K562 (cell line): ENCODE results near the gene JAM2. TPM values are rescaled to one million over a fixed set of nuclear protein-coding genes. Genes with fewer than 3 reads are reported as not detected.

Experiments
- ATAC-seq: fragments of 200-7000 bp; cut with Tn5 transposase; 3 replicates; pipeline ENCODE4 v1.9.1; 2020; ENCODE audit warnings: moderate library complexity
- BruUV-seq: library from RNA; stranded (reverse); fragments of 400-500 nt; replicated peaks from 2 replicates; lab custom pipeline; 2021; lab: Mats Ljungman, UMichigan
- CTCF ChIA-PET: fragments of 300-600 bp; formaldehyde crosslinking; extraction: SDS; loops from one replicate; lab custom pipeline; 2021; ENCODE audit warnings: low intra/inter-chr PET ratio; lab: Yijun Ruan, JAX
- POLR2A ChIA-PET: fragments of 300-600, 350-650 bp; sonication (Branson Sonifier 250); formaldehyde crosslinking; extraction: SDS; loops from one replicate; lab custom pipeline; 2021; ENCODE audit warnings: antibody characterized with exemption, inconsistent platforms; lab: Yijun Ruan, JAX
- DNase-seq, 4 experiments: peaks; one replicate each; pipeline versions ENCODE4 v3.0.0 to v3.0.0-alpha.2; 2011 to 2018; ENCODE audit warnings: low spot score in 3 of 4, mixed read lengths in 3 of 4; ENCODE audit errors: extremely low read depth in 1 of 4
- FAIRE-seq: peaks from 2 replicates; lab custom pipeline; 2011; peaks lifted over from hg19 to GRCh38; lab: Jason Lieb, UNC
- H2AFZ ChIP-seq: 2 replicates; pipeline ENCODE4 v1.6.0; 2011; ENCODE audit warnings: low read depth, low read length, control low read depth, inconsistent platforms
- H3K27ac ChIP-seq: fragments of 200-600 bp; 3 replicates; pipeline ENCODE4 v1.8.0; 2011; ENCODE audit warnings: low read depth, mild to moderate bottlenecking, control low read depth, inconsistent platforms, low read length, moderate library complexity, mixed read lengths; ENCODE audit errors: extremely low read depth
- H3K27me3 ChIP-seq, 2 experiments: fragments of 300-600 bp in 1 of 2; 2 replicates in 1 of 2; 3 replicates in 1 of 2; pipeline versions ENCODE4 v1.6.0 to v1.8.0; 2011; ENCODE audit warnings: inconsistent platforms in 2 of 2, low read length in 2 of 2, mild to moderate bottlenecking in 1 of 2, mixed read lengths in 1 of 2, moderate library complexity in 1 of 2; ENCODE audit not compliant: control insufficient read depth in 2 of 2, insufficient read depth in 2 of 2
- H3K36me3 ChIP-seq: fragments of 300-600 bp; 3 replicates; pipeline ENCODE4 v1.8.0; 2011; ENCODE audit warnings: mild to moderate bottlenecking, low read length, inconsistent platforms; ENCODE audit not compliant: control insufficient read depth, insufficient read depth
- H3K4me1 ChIP-seq, 2 experiments: fragments of 200-600 bp in 1 of 2; replicated peaks in 1 of 2; 2 replicates in 1 of 2; 3 replicates in 1 of 2; pipeline versions ENCODE4 v1.5.1 to v1.8.0; 2011; ENCODE audit warnings: inconsistent platforms in 2 of 2, low read length in 2 of 2, mild to moderate bottlenecking in 1 of 2, mixed read lengths in 1 of 2, moderate library complexity in 1 of 2; ENCODE audit not compliant: control insufficient read depth in 2 of 2, insufficient read depth in 2 of 2
- H3K4me2 ChIP-seq: 2 replicates; pipeline ENCODE4 v1.6.1; 2011; ENCODE audit warnings: low read length, control low read depth, inconsistent platforms, mixed read lengths; ENCODE audit not compliant: insufficient read depth
- H3K4me3 ChIP-seq: fragments of 200-600 bp; sonication (generic), shearing (Covaris generic); 2 replicates; pipeline ENCODE4 v1.5.1; 2016; ENCODE audit warnings: control low read depth, inconsistent platforms
- H3K79me2 ChIP-seq: fragments of 200-600 bp; 3 replicates; pipeline ENCODE4 v1.8.0; 2011; ENCODE audit warnings: low read length, inconsistent platforms; ENCODE audit not compliant: control insufficient read depth, insufficient read depth
- H3K9ac ChIP-seq, 2 experiments: 2 replicates each; pipeline versions ENCODE4 v1.6.0 to v1.6.1; 2011; ENCODE audit warnings: low read depth in 2 of 2, low read length in 2 of 2, control low read depth in 1 of 2, inconsistent platforms in 1 of 2, mild to moderate bottlenecking in 1 of 2, mixed read lengths in 1 of 2; ENCODE audit not compliant: insufficient read depth in 1 of 2
- H3K9me1 ChIP-seq: one replicate; pipeline ENCODE4 v1.6.0; 2011; ENCODE audit warnings: inconsistent platforms, mild to moderate bottlenecking, low read length, moderate library complexity; ENCODE audit not compliant: control insufficient read depth, insufficient read depth
- H3K9me3 ChIP-seq: replicated peaks from 2 replicates; pipeline ENCODE4 v1.5.1; 2011; ENCODE audit warnings: low read depth, low read length, inconsistent platforms; ENCODE audit not compliant: control insufficient read depth, insufficient read depth
- H4K20me1 ChIP-seq: replicated peaks from 2 replicates; pipeline ENCODE4 v1.6.1; 2011; ENCODE audit warnings: low read length, inconsistent platforms, mixed read lengths; ENCODE audit not compliant: control insufficient read depth, insufficient read depth
- DDX20 ChIP-seq: fragments of 450-650 bp; IDR thresholded peaks from 2 replicates; pipeline ENCODE4 v1.6.1; 2016; ENCODE audit warnings: missing genetic modification characterization, low read depth, mild to moderate bottlenecking, missing compliant biosample characterization, moderate library complexity
- E2F1 ChIP-seq: sonication (generic); formaldehyde crosslinking; IDR thresholded peaks from 2 replicates; pipeline ENCODE4 v1.8.1; 2023; ENCODE audit warnings: mild to moderate bottlenecking, missing genetic modification reagents, moderate library complexity
- E2F3 ChIP-seq: fragments of 250-450 bp; sonication (Bioruptor Pico); IDR thresholded peaks from 2 replicates; pipeline ENCODE4 v1.4.0; 2020; ENCODE audit warnings: mild to moderate bottlenecking
- EP300 ChIP-seq: IDR thresholded peaks from 2 replicates; pipeline ENCODE4 v1.6.1; 2012; ENCODE audit warnings: low read length, improper control_type of control experiment
- FOXJ3 ChIP-seq: sonication (generic); formaldehyde crosslinking; IDR thresholded peaks from 2 replicates; pipeline ENCODE4 v1.4.0; 2020; ENCODE audit warnings: mild to moderate bottlenecking, missing genetic modification reagents
- HBP1 ChIP-seq: fragments of 450-650 bp; formaldehyde crosslinking; IDR thresholded peaks from 2 replicates; pipeline ENCODE4 v1.4.0; 2022; ENCODE audit warnings: missing genetic modification characterization
- MAFG ChIP-seq: fragments of 450-650 bp; conservative IDR thresholded peaks from 2 replicates; pipeline ENCODE4 v1.6.1; 2016; ENCODE audit warnings: missing genetic modification characterization, missing compliant biosample characterization
- NFYB ChIP-seq: IDR thresholded peaks from 2 replicates; pipeline ENCODE4 v1.6.1; 2011; ENCODE audit warnings: mild to moderate bottlenecking, moderate library complexity; ENCODE audit not compliant: insufficient read length; ENCODE audit errors: extremely low read depth
- PHB ChIP-seq: fragments of 250-450 bp; sonication (Bioruptor Pico); IDR thresholded peaks from 2 replicates; pipeline ENCODE4 v1.5.0; 2021
- RCOR1 ChIP-seq, 2 experiments: IDR thresholded peaks; 2 replicates each; pipeline ENCODE4 v1.6.1; 2012; ENCODE audit warnings: low read depth in 2 of 2, low read length in 2 of 2, borderline replicate concordance in 1 of 2, improper control_type of control experiment in 1 of 2
- SNRNP70 ChIP-seq: fragments of 200-400 bp; formaldehyde crosslinking; optimal IDR thresholded peaks from 2 replicates; pipeline ENCODE3; 2017; ENCODE audit warnings: low read depth, low read length
- TSHZ1 ChIP-seq: fragments of 250-450 bp; sonication (Bioruptor Pico); IDR thresholded peaks from 2 replicates; pipeline ENCODE4 v1.4.0; 2020; ENCODE audit warnings: mild to moderate bottlenecking, moderate library complexity
- YBX1 ChIP-seq: fragments of 450-650 bp; IDR thresholded peaks from 2 replicates; pipeline ENCODE4 v1.7.1; 2016; ENCODE audit warnings: mild to moderate bottlenecking
- ZNF3 ChIP-seq: fragments of 250-450 bp; sonication (Bioruptor Pico); IDR thresholded peaks from 2 replicates; pipeline ENCODE4 v1.5.0; 2021; ENCODE audit warnings: mild to moderate bottlenecking, moderate library complexity
- ZNF41 ChIP-seq: fragments of 250-450 bp; sonication (Bioruptor Pico); conservative IDR thresholded peaks from 2 replicates; pipeline ENCODE4 v1.4.0; 2020; ENCODE audit warnings: mild to moderate bottlenecking
- WGBS: fragments of 100-300 bp; shearing (Covaris generic); methylation state at CpG from one replicate; pipeline ENCODE4 v1.1.6; 2016; ENCODE audit warnings: low coverage, mixed read lengths; ENCODE audit not compliant: insufficient coverage; ENCODE audit errors: missing lambda C conversion rate; 5-methylcytosine and 5-hydroxymethylcytosine counted together
- in situ Hi-C: fragments of 300-500 bp; cut with MboI; formaldehyde crosslinking; loops from 4 replicates; pipeline ENCODE4 v1.15.0; 2018; ENCODE audit warnings: inconsistent platforms, mixed read lengths
- intact Hi-C: fragments of 100-400 bp; cut with micrococcal nuclease; formaldehyde crosslinking; loops from 2 replicates; pipeline ENCODE4 v1.14.2; 2022
- polyA plus RNA-seq, 8 experiments: library from polyadenylated mRNA; depleted of rRNA in 4 of 8; stranded (reverse) in 5 of 8; unstranded in 3 of 8; fragments of >200 nt; fragmentation: Nextera tagmentation in 2 of 8; fragmentation: Illumina TruSeq in 1 of 8; extraction: Ambion mirVana in 2 of 8; extraction: Trizol in 1 of 8; gene quantifications; 2 replicates each; pipeline versions ENCODE4 v1.2.1 to v1.2.3, GENCODE V29; 2011 to 2014; ENCODE audit warnings: inconsistent platforms in 1 of 8, missing spikeins in 1 of 8
- total RNA-seq, 7 experiments: library from RNA; depleted of rRNA in 6 of 7; stranded (reverse); fragments of >200 nt in 6 of 7; fragmentation: Illumina TruSeq in 2 of 7; extraction: Trizol in 2 of 7; gene quantifications; 2 replicates each; pipeline versions ENCODE4 v1.2.1 to v1.2.3, GENCODE V29; 2011 to 2021; ENCODE audit warnings: low replicate concordance in 1 of 7

JAM2 gene
- total and polyA plus RNA-seq, 9 of the 15 experiments (the other 6 are each of a cell fraction or from before 2014, with no cell fraction given) = 0.03 to 0.08 (median 0.07) TPM; not detected in 6

- no peaks in the 10 kb centered on the region for H3K79me2 ChIP-seq
- no peak overlapping the region for H3K27ac ChIP-seq
- intact Hi-C loops (no loop called here), in situ Hi-C loops (no loop called here)
- H3K36me3 ChIP-seq = peaks cover 71% of the 10 kb centered on the region
- no peak overlapping the region for H3K4me2 ChIP-seq
- no peaks in the 10 kb centered on the region for H3K27me3 ChIP-seq
- H3K9ac ChIP-seq = no peak overlapping the region
- no peaks in the 10 kb centered on the region for H3K4me1 ChIP-seq
- H3K9me3 ChIP-seq = no peaks in the 10 kb centered on the region
- no peak for TF ChIP-seq RCOR1 (IDR thresholded peaks at IDR 0.05; ENCODE audit: borderline replicate concordance in 1 of 2, low read depth in 2 of 2, low read length in 2 of 2)
- no peak for TF ChIP-seq E2F1 (CRISPR knock-in tag)
- no peak for TF ChIP-seq ZNF41 (CRISPR knock-in tag)
- no peak for TF ChIP-seq HBP1 (CRISPR knock-in tag)
- no peak for TF ChIP-seq E2F3 (CRISPR knock-in tag)
- TF ChIP-seq TSHZ1 = no peak
- TF ChIP-seq SNRNP70 = no peak
- TF ChIP-seq ZNF3 (CRISPR knock-in tag) = no peak
- no peak for TF ChIP-seq DDX20 (tag)
- no peak for TF ChIP-seq NFYB
- no peak for TF ChIP-seq FOXJ3 (CRISPR knock-in tag)
- no peak for TF ChIP-seq YBX1
- TF ChIP-seq MAFG (tag) = no peak
- no peak for TF ChIP-seq EP300
- TF ChIP-seq PHB (CRISPR knock-in tag) = no peak
- WGBS = 80% methylated on average over 1 of the region's 1 CpG
- no peak for FAIRE-seq
- POLR2A ChIA-PET = no interaction called here
- H4K20me1 ChIP-seq = no peaks in the 10 kb centered on the region
- H3K4me3 ChIP-seq = no peak overlapping the region
- ATAC-seq = no peak
- no peak for DNase-seq
- CTCF ChIA-PET = no interaction called here
- H3K9me1 ChIP-seq = no peaks in the 10 kb centered on the region
- no peak overlapping the region for H2AFZ ChIP-seq
- no TSS peak for BruUV-seq
Measured at GRCh38 chr21:25589887-25590286, 49.2 kb upstream of the JAM2 start.
